ENCODE results near the gene FOXM1. TPM values are rescaled to one million over a fixed set of nuclear protein-coding genes. Genes with fewer than 3 reads are reported as not detected.

Gene FOXM1
- total and polyA plus RNA-seq, 2 experiments from 2014 or later: 15.4 to 23.9 TPM

- TF ChIP-seq EZH2 (IDR thresholded peaks at IDR 0.05; ENCODE audit: insufficient read depth, poor library complexity, severe bottlenecking) (no peak), EZH2phosphoT487 (IDR thresholded peaks at IDR 0.05; ENCODE audit: insufficient read depth, low read depth) (no peak)
- no peaks in the 10 kb centered on the region for H3K79me2 ChIP-seq (ENCODE audit: insufficient read depth)
- H3K9me3 ChIP-seq (ENCODE audit: low read depth): no peaks in the 10 kb centered on the region
- H3F3A ChIP-seq (ENCODE audit: insufficient read depth): no peaks in the 10 kb centered on the region
- H3K4me2 ChIP-seq (ENCODE audit: unreplicated experiment): no peak overlapping the region
- H3K27me3 ChIP-seq (replicated peaks; ENCODE audit: insufficient read depth): no peaks in the 10 kb centered on the region
- no peak overlapping the region for H3K27ac ChIP-seq
- H3K9ac ChIP-seq: no peak overlapping the region
- in situ Hi-C loops (cut with MboI): no loop called here
- no peak overlapping the region for H3K4me3 ChIP-seq
- peaks cover 6% of the 10 kb centered on the region; the same call in 1 of the 2 replicates for H3K36me3 ChIP-seq (ENCODE audit: low read depth)
- no peak overlapping the region for H2AFZ ChIP-seq
- no peaks in the 10 kb centered on the region for H3K4me1 ChIP-seq (ENCODE audit: insufficient read depth)
- no peaks in the 10 kb centered on the region for H3K9me2 ChIP-seq (ENCODE audit: insufficient read depth)
- WGBS, 2 experiments (ENCODE audit: low coverage in 1 of 2, low lambda C conversion rate in 2 of 2, missing lambda C conversion rate in 2 of 2): 85 to 87% methylated on average over 4 of the region's 4 CpGs
- no peaks in the 10 kb centered on the region for H4K20me1 ChIP-seq (ENCODE audit: insufficient read depth)
- DNase-seq: no peak
These were observed 51.8 kb downstream of the FOXM1 start for GRCh38 chr12:2825132-2825531.

DNA sequence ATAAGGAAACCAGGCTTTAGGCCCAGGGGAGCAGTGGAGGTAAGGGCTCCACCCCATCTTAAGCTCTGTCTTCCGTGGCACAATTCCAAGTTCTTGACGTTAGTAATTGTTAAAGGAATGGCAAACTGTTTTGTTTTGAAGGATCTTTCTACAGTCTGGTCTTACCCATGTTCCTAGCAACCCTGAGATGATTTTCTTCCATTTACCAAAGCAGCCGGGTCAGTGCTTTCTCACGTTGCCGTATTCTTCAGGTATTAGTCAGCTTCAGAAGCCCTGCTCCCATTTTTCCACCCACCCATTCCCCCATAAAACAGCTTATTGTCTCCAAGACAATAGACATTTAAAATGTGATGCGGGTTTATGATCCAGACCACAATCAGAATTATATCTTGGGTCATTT lies 52.4 kb downstream of the FOXM1 start:
- no peaks in the 10 kb centered on the region for H3F3A ChIP-seq (ENCODE audit: insufficient read depth)
- H3K27me3 ChIP-seq (replicated peaks; ENCODE audit: insufficient read depth): no peaks in the 10 kb centered on the region
- in situ Hi-C loops (cut with MboI): no loop called here
- no peak for DNase-seq
- no peaks in the 10 kb centered on the region for H3K9me3 ChIP-seq (ENCODE audit: low read depth)
- no peaks in the 10 kb centered on the region for H3K4me1 ChIP-seq (ENCODE audit: insufficient read depth)
- no peaks in the 10 kb centered on the region for H4K20me1 ChIP-seq (ENCODE audit: insufficient read depth)
- 83 to 87% methylated on average over 6 of the region's 6 CpGs for WGBS, 2 experiments (ENCODE audit: low coverage in 1 of 2, low lambda C conversion rate in 2 of 2, missing lambda C conversion rate in 2 of 2)
- TF ChIP-seq EZH2phosphoT487 (IDR thresholded peaks at IDR 0.05; ENCODE audit: insufficient read depth, low read depth) (no peak), EZH2 (IDR thresholded peaks at IDR 0.05; ENCODE audit: insufficient read depth, poor library complexity, severe bottlenecking) (no peak)
- no peak overlapping the region for H2AFZ ChIP-seq
- H3K79me2 ChIP-seq (ENCODE audit: insufficient read depth): no peaks in the 10 kb centered on the region
- no peak overlapping the region for H3K27ac ChIP-seq
- H3K9me2 ChIP-seq (ENCODE audit: insufficient read depth): no peaks in the 10 kb centered on the region
- H3K4me3 ChIP-seq: no peak overlapping the region
- H3K36me3 ChIP-seq (ENCODE audit: low read depth): peaks cover 6% of the 10 kb centered on the region; the same call in 1 of the 2 replicates
- no peak overlapping the region for H3K4me2 ChIP-seq (ENCODE audit: unreplicated experiment)
- H3K9ac ChIP-seq: no peak overlapping the region

DNA sequence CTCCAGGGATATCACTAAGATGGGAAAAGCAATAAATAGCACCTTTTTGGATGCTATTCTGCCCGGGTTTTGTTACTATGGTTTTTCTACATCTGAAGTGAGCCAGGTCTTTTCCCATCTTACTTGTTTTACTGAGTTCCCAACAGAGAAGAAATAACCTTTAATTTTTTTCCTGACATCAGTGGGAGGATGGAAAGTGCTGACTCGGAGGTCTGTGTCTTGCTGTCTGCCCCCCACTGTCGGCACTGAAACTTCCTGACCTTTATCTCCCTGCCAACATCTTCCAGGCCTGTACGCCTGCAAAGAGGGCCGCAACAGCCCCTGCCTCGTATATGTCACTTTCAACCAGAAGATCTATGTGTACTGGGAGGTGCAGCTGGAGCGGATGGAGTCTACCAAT lies 53.5 kb downstream of the FOXM1 start:
- no peak overlapping the region for H3K4me2 ChIP-seq (ENCODE audit: unreplicated experiment)
- no peaks in the 10 kb centered on the region for H3F3A ChIP-seq (ENCODE audit: insufficient read depth)
- H3K9me2 ChIP-seq (ENCODE audit: insufficient read depth): no peaks in the 10 kb centered on the region
- in situ Hi-C loops (cut with MboI): no loop called here
- H3K27me3 ChIP-seq (replicated peaks; ENCODE audit: insufficient read depth): no peaks in the 10 kb centered on the region
- H3K4me1 ChIP-seq (ENCODE audit: insufficient read depth): no peaks in the 10 kb centered on the region
- no peaks in the 10 kb centered on the region for H4K20me1 ChIP-seq (ENCODE audit: insufficient read depth)
- no peak for DNase-seq
- H3K36me3 ChIP-seq (ENCODE audit: low read depth): peaks cover 6% of the 10 kb centered on the region; the same call in 1 of the 2 replicates
- TF ChIP-seq EZH2 (IDR thresholded peaks at IDR 0.05; ENCODE audit: insufficient read depth, poor library complexity, severe bottlenecking): no peak
- TF ChIP-seq EZH2phosphoT487 (IDR thresholded peaks at IDR 0.05; ENCODE audit: insufficient read depth, low read depth): no peak
- no peaks in the 10 kb centered on the region for H3K79me2 ChIP-seq (ENCODE audit: insufficient read depth)
- WGBS, 2 experiments (ENCODE audit: low coverage in 1 of 2, low lambda C conversion rate in 2 of 2, missing lambda C conversion rate in 2 of 2): 82% methylated on average over 7 of the region's 7 CpGs
- H3K9ac ChIP-seq: no peak overlapping the region
- H3K9me3 ChIP-seq (ENCODE audit: low read depth): no peaks in the 10 kb centered on the region
- H3K4me3 ChIP-seq: no peak overlapping the region
- H3K27ac ChIP-seq: no peak overlapping the region
- H2AFZ ChIP-seq: no peak overlapping the region

DNA sequence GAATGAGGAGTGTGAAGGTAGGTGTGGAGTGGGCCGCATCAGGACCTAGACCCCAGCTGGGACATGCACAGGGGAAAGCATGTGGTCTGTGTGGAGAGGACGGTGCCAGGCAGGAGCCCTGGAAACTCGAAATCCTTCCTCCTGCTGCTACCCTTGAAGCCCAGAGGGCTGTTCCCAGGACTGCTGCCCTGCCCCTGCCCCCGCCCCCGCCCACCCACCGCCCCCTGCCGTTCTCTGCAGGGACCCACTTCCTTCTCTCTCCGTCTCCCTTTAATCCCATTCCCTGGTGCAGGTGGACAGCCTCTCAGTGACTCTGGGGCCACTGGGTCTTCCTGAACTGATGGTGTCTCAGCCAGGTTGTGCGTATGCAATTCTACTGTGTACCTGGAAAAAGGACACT lies 56.5 kb downstream of the FOXM1 start:
- peaks cover 18% of the 10 kb centered on the region for H3K79me2 ChIP-seq (ENCODE audit: insufficient read depth)
- no peaks in the 10 kb centered on the region for H3K9me2 ChIP-seq (ENCODE audit: insufficient read depth)
- no peaks in the 10 kb centered on the region for H3K27me3 ChIP-seq (replicated peaks; ENCODE audit: insufficient read depth)
- 92 to 93% methylated on average over 4 to 9 of the region's 9 CpGs for WGBS, 2 experiments (ENCODE audit: low coverage in 1 of 2, low lambda C conversion rate in 2 of 2, missing lambda C conversion rate in 2 of 2)
- no peaks in the 10 kb centered on the region for H3K9me3 ChIP-seq (ENCODE audit: low read depth)
- no peaks in the 10 kb centered on the region for H3F3A ChIP-seq (ENCODE audit: insufficient read depth)
- no peak for TF ChIP-seq EZH2 (IDR thresholded peaks at IDR 0.05; ENCODE audit: insufficient read depth, poor library complexity, severe bottlenecking)
- TF ChIP-seq EZH2phosphoT487 (IDR thresholded peaks at IDR 0.05; ENCODE audit: insufficient read depth, low read depth): no peak
- H2AFZ ChIP-seq: no peak overlapping the region
- H3K27ac ChIP-seq: no peak overlapping the region
- in situ Hi-C loops (cut with MboI): no loop called here
- H4K20me1 ChIP-seq (ENCODE audit: insufficient read depth): no peaks in the 10 kb centered on the region
- no peak overlapping the region for H3K9ac ChIP-seq
- H3K4me1 ChIP-seq (ENCODE audit: insufficient read depth): no peaks in the 10 kb centered on the region
- DNase-seq: no peak
- H3K4me3 ChIP-seq: no peak overlapping the region
- no peak overlapping the region for H3K4me2 ChIP-seq (ENCODE audit: unreplicated experiment)
- H3K36me3 ChIP-seq (ENCODE audit: low read depth): peaks cover 6% of the 10 kb centered on the region; the same call in 1 of the 2 replicates

GRCh38 chr12:2819810-2820209 lies 57.2 kb downstream of the FOXM1 start:
- TF ChIP-seq EZH2phosphoT487 (IDR thresholded peaks at IDR 0.05; ENCODE audit: insufficient read depth, low read depth): no peak
- no peak for TF ChIP-seq EZH2 (IDR thresholded peaks at IDR 0.05; ENCODE audit: insufficient read depth, poor library complexity, severe bottlenecking)
- Histone ChIP-seq H3K9me3 (ENCODE audit: low read depth) (no peaks in the 10 kb centered on the region), H3K9me2 (ENCODE audit: insufficient read depth) (no peaks in the 10 kb centered on the region), H3F3A (ENCODE audit: insufficient read depth) (no peaks in the 10 kb centered on the region), H3K79me2 (ENCODE audit: insufficient read depth) (peaks cover 24% of the 10 kb centered on the region), H3K27me3 (replicated peaks; ENCODE audit: insufficient read depth) (no peaks in the 10 kb centered on the region), H4K20me1 (ENCODE audit: insufficient read depth) (no peaks in the 10 kb centered on the region), H2AFZ (no peak overlapping the region), H3K4me2 (ENCODE audit: unreplicated experiment) (no peak overlapping the region), H3K9ac (no peak overlapping the region), H3K4me3 (no peak overlapping the region), H3K36me3 (ENCODE audit: low read depth) (peaks cover 5% of the 10 kb centered on the region; the same call in 1 of the 2 replicates), H3K27ac (no peak overlapping the region), H3K4me1 (ENCODE audit: insufficient read depth) (no peaks in the 10 kb centered on the region)
- DNase-seq: no peak
- in situ Hi-C loops (cut with MboI): no loop called here
- 95 to 97% methylated on average over 15 of the region's 15 CpGs for WGBS, 2 experiments (ENCODE audit: low coverage in 1 of 2, low lambda C conversion rate in 2 of 2, missing lambda C conversion rate in 2 of 2)
